Body of pancreas (tissue), 4 donors: ENCODE results near the gene SLC25A53.

Source experiments
- POLR2A ChIP-seq, 3 donors: fragments of 450-650 bp; IDR thresholded peaks; one replicate each; pipeline ENCODE4 v1.6.1; 2016; ENCODE audit warnings: antibody characterized with exemption in 3 of 3, mild to moderate bottlenecking in 2 of 3
- TF ChIP-seq, protein P1 (sequence below), 7 experiments: fragments of 450-650 bp in 4 of 7; fragments of 200-600 bp in 3 of 7; sonication (generic) in 3 of 7; IDR thresholded peaks; one replicate each; pipeline ENCODE4 v1.5.1; 2016 to 2019; ENCODE audit warnings: antibody characterized with exemption in 7 of 7

DNA sequence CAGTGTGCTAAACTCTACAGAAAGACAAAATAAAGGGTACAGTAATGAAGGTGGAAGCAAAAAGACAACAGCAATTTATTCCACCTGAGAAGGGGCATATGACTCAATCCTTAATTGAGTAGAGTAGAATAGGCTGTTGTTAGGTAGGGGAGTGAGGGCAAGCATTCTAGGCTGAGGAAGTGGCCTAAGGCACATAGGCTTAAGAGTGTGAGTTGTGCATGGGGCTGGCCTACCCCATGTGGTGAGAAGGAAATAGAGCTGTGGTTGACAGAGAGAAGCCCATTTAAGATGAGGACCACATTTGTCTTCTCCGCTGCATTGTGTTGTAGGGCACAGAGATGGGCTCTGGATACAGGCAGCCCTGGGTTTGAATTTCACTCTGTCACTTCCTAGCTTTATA, 47.9 kb downstream of the SLC25A53 start:
- no peak for TF ChIP-seq POLR2A (IDR thresholded peaks at IDR 0.05)
- TF ChIP-seq, protein P1, sequence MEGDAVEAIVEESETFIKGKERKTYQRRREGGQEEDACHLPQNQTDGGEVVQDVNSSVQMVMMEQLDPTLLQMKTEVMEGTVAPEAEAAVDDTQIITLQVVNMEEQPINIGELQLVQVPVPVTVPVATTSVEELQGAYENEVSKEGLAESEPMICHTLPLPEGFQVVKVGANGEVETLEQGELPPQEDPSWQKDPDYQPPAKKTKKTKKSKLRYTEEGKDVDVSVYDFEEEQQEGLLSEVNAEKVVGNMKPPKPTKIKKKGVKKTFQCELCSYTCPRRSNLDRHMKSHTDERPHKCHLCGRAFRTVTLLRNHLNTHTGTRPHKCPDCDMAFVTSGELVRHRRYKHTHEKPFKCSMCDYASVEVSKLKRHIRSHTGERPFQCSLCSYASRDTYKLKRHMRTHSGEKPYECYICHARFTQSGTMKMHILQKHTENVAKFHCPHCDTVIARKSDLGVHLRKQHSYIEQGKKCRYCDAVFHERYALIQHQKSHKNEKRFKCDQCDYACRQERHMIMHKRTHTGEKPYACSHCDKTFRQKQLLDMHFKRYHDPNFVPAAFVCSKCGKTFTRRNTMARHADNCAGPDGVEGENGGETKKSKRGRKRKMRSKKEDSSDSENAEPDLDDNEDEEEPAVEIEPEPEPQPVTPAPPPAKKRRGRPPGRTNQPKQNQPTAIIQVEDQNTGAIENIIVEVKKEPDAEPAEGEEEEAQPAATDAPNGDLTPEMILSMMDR (IDR thresholded peaks at IDR 0.05): no peak
